Left renal cortex interstitium (tissue), 4 donors: ENCODE data around the gene GLIPR2. TPM values are rescaled to one million over a fixed set of nuclear protein-coding genes. Genes with fewer than 3 reads are reported as not detected.
A peak's percentile ranks its signal among the peaks of the same experiment; 100 is the strongest.
"Not testable (repeated sequence)": the region's sequence is repeated elsewhere in the genome, so short reads cannot be mapped to it uniquely, and the experiment has no call there.

Source experiments
- DNase-seq, 4 donors: peaks; one replicate each; pipeline ENCODE4 v3.0.0-alpha.2; 2013; ENCODE audit warnings: low read depth in 4 of 4, low spot score in 2 of 4, missing footprints in 1 of 4
- polyA plus RNA-seq, 4 donors: library from polyadenylated mRNA; unstranded; fragments of 120-200 nt; gene quantifications; one replicate each; pipeline ENCODE4 v1.2.1, GENCODE V29; 2013; ENCODE audit not compliant: insufficient read length in 4 of 4

Gene GLIPR2
- polyA plus RNA-seq, 4 donors: 37.7 to 44.7 (median 38.9) TPM

DNA sequence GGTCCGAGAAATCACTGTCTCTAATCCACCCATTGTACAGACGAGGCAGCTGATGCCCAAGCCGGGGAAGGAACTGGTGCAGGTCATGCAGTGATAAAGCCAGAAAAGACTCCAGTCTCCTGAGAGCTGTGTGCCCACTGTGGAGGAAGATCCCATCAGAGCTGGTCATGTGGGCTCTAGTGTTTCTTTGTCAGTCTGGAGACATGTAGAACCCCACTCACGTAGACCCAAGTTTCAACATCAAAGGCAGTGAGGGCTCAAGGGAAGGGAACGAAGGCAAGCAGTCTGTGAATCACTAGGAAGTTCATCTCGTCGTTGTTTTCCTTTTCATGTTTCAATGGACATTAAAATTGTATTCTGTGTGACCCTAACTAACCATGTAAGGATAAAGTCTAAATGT, 14.6 kb upstream of the GLIPR2 start:
- DNase-seq: no peak

DNA sequence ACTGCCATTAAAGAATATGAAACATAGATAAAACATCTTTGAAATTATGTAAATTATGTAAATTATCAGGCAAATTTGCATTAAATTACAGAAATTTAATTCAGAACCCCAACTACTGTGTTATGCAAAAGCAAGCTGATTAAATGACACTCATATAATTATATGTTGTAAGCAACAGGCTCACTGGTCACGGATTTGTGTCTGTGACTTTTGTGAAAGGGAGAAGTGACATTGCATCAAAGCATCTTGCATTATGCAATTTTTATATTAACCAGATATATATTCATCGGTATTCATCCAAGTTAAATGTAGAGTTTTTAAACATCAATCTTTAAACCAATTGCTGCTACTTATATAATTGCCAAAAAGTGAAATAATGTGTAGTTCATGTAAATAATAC, 13.0 kb upstream of the GLIPR2 start:
- no peak for DNase-seq

DNA sequence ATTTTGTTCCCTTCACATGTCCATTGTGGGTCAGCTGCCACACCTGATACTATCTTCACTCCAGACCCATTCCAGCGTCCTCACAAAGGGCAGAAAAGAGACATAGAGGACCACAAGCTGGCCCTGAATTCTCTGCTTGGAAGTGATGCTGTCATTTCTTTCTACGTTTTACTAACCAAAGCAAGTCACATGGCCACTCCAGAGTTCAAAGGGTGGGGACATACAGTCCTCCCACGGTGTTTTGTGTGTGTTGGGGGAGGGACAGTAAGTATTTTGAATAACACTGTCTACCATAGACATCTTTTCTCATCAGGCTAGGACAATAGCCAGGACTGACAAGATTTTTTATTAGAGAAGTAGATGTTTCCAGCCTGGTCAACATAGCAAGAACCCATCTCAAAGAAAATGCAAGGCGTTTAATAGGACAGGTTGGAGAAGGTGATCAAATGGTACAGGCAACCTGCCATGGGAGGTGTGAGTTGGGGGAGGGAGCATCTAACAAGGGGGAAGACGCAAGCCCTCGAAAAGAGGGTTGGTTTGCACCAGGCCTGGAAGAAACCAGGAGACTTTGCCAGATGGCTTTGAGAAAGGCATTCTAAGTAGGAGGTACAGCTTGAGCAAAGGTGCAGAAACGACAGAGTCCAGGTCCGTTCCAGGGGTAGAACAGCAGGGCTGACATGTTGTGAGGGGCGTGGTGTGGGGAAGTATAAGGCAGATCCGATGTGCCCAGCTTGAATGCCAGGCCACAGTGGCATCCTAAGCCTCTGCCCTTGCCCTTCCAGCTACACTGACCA, 11.3 kb upstream of the GLIPR2 start:
- no peak for DNase-seq

DNA sequence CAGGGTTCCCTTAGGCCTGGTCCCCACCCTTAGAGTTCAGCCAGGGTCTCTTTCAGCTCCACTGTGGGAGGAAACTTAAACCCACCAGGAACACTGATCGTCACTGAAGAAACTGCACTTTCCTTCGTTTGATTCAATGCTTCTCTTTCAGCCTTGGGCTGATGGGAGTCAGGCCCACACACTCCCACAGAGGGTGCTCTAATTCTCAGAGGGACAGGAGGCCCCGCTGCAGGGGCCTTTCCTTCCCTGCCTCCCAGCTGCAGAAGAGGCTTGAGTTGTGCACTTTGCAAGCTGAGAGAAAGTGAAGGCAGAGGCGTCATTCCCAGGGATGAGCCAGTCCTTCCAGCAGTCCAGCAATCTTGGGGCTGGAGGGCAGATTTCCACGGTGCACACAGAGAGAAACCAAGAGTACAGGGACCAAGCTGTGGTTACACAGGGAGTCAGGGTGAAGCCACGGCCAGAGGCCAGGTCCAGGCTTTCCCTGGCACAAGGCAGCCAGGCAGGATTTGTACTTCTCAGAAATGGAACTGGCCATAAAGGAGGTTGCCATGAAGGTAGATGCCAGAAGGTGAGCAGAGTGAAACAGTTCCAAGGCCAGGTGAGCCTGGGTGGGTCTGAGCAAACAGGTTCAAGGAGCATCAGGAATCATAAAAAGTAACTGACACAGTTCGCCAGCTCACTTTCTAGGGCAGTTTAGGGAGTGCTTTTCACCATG, 10.4 kb upstream of the GLIPR2 start:
- DNase-seq: no peak

DNA sequence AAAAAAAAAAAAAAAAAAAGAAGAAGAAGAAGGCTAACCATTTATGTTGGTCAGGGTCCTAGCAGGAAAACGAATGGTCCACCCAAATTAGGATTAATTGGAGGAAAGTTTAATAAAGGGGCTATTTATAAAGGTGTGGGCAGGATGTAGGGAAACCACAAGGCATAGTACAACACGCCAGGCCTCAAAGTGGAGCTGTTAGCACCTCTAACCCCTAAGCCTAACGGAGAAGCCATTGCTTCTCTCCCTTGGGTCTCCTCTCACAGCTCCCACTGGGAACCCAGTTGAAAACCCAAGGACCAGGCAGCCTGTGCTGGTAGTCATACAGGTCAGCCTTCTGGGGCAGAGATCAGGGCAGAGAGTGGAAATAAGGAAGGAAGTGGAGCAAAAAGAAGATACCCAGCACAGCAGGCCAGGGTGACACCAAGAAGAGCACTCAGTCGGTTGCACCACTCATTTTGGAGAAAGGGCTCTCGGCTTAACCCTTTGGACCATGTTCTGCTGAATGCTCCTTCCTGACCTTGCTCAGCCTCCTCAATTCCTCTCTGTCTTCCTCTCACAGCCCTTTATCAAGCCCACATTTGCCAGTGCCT, 8.8 kb upstream of the GLIPR2 start:
- no peak for DNase-seq

DNA sequence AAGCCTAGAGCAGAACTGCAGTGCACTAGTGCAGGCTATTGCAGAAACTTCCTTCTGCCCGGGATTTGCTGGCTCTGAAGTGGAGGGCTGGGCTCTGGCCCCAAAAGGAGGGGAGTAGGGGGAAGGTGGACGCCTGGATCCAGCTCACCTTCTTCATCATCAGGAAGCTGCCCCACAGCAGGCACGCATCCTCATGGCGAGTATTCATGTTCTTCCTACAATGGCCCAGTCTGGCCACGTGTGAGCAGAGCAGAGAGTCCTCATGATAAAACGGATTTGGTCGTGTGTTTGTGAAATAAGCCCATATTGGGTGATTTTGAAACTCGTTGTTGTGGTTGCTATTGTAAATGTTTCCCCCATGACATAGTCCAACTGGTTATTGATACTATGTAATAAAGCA, 8.2 kb upstream of the GLIPR2 start:
- DNase-seq: no peak

DNA sequence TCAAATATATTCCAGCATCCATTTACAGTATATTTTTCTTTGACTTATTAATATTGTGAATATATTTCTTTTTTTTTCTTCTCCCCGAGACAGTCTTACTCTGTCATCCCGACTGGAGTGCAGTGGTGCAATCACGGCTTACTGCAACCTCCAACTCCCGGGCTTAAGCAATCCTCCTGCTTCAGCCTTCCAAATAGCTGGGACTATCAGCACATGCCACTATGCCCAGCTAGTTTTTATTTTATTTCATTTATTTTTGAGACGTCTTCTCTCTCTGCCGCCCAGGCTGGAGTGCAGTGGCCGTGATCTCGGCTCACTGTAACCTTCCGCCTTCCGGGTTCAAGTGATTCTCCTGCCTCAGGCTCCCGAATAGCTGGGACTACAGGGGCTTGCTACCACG, 7.4 kb upstream of the GLIPR2 start:
- DNase-seq: no peak

DNA sequence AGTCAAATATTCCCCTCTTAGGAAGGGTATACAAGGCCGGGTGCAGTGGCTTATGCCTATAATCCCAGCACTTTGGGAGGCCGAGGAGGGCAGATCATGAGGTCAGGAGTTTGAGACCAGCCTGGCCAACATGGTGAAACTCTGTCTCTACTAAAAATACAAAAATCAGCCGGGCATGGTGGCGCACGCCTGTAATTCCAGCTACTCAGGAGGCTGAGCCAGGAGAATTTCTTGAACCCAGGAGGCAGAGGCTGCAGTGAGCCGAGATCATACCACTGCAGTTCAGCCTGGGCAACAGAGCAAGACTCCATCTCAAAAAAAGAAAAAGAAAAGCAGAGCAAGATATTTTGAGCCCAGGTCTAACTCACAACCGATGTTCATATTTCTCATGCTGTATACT, 4.9 kb upstream of the GLIPR2 start:
- not testable (repeated sequence) for DNase-seq

DNA sequence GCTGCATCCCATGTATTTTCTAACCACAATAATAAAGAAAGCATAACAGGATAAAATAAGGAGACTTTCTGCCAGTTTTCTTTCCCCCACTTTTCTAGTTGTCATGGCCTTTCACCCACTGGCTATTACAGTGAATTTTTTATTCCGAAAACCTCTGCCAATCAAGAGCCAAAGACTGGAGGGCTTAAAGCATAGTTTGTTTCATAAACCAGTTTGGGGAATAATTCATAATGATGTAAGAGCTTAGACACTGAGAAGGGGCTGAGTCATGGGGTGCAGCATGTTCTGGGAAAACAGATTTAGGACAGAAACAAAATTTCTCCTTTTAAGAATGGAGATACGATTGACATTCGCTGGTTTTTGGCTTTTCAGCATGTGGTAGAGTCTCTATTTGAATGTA, 4.4 kb upstream of the GLIPR2 start:
- no peak for DNase-seq

DNA sequence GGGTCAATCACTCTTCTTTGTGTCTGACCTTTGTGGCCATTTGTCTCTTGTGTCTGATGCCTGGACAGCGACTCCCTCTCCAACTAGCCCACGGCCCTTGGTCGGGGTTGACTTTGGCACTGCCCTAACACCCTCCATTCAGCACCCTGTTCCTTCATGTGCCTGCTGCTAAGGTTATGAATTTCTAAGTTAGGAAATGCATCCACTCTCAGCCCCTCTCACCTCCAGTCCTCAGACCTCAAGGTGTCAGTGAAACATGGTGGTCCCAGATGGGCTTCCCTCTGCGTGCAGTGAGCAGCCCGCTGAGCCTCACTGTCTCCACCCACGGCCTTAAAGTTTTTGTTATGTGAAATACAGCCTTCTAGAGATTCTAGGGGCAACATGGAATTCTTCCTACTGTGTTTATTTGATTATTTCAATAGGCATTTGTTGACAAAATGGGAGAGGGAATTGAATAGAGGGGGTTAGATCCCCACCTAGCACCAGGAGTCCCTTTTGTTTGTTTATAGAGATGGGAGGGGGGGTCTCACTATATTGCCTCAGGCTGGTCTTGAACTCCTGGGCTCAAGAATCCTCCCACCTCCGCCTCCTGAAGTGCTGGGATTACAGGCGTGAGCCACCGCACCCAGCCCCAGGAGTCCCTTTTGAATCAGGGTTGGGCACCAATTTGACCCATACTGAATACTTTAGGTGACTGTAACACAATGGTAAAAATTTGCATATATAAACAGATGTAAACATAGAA, 1.6 kb upstream of the GLIPR2 start:
- DNase-seq: no peak

DNA sequence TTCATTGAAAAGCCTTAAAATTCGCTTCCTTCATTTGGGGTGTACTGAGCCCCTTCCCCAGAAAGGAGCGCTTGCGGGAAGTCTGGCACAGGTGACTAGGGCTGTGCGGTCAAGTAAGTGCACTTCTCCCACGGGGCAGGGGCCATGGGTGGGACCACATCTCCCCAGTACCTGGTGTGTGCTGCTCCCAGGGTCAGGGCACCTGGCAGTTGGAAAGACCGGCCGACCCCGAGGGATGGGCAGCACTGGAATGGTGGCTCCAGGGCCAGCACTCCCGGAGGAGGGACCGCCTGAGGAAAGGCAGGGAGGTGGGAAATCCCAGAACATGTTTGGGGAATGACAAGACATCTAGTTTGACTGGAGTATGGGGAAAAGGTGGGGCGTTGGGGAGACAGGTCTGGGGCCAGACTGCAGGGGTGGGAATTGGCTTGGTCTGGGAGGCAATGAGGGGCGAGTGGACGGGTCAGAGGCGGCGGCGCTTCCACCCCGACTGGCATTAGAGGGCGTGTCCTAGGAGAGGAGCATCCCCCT, 727 bp upstream of the GLIPR2 start:
- DNase-seq: no peak

DNA sequence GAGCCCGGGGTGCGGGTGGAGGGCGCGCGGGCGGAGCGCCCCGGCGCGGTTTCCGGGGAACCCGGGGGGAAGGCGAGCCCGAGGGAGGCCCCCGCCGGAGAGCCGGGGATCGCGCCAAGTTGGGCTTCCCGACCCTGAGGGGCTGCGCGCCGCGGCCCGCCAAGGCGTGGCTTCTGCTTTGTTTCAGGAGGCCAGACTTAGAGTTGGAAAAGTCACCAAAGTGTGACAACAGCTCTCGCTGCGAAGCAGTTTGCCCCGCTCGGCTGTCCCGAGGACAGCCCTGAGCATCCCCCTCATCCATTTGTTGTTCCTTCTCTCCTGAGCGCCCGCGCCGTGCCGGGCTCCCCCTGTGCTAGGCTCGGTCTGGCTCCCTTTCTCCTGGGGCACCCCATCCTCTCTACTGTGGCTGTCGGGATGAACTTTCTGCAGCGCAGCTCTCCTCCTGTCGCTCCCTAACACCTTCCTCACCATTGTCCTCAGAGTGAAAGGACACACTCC, 410 bp downstream of the GLIPR2 start:
- peak in 2 of 4 donors; percentile 17 to 35 for DNase-seq

DNA sequence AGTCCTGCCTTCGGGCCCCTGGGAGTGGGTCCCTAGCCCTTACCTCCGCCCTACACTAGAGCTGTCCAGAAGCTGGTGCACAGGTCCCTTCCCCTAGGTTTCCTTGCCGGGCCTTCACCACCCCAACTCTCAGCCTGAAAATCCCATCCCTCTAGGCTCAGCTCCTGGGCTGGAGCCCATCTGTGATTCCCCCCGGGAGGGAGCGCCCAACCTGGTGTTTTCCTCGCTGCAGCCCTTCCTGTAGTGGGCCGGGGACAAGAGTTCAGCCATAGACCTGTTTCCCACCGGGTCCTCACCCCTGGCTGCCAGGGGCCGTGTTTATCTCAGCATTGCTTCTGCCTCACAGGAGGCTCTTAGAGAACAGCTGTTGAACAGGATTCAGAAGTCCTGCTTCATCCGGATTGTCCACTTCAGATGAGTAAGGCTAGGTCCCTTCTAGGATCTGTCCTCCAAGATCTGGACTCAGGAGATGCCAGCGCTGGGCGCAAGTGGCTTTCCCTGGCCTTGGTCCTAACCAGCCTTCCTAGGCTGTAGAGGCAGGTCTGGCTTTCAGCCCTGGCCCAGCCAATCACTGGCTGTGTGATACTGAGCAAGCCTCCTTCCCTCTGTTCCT, 965 bp downstream of the GLIPR2 start:
- peak in 2 of 4 donors; percentile 9 to 16 for DNase-seq

DNA sequence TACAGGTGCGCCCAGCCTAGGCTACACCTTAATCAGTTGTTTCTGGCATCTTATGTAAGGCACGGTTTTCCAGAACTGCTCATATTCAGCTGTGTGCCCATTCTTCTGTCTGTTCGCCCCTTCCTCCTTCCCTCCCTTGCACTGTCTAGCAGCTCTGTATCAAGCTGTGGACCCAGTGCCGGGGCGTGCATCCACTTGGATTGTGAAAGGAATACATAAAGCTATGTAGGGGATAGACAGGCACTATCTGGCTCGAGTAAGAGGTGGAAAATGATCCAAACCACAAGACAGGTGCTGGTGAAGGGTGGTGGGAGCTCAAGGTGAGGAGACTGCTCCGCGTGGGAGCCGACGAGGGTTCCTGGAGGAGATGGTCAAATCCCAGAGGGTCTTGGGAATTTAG, 2.0 kb downstream of the GLIPR2 start:
- DNase-seq: no peak

DNA sequence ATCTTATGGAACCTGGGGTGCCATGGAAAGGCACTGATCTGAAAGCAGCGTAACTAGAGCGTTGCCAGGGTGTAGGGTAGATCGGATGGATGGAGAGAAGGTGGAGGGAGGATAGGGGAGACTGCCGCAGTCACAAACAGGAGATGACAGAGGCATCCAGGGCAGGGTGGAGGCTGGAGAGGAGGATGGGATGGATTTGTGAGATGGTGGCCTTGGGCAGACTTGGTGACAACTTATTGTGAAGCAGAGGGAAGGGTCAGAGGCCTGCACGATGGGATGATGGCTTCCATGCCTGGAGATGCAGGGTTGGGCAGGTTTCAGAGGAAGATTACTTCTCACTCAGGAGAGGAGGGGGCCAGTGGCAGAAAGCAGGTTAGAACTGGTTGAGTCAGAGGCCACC, 2.4 kb downstream of the GLIPR2 start:
- DNase-seq: no peak

DNA sequence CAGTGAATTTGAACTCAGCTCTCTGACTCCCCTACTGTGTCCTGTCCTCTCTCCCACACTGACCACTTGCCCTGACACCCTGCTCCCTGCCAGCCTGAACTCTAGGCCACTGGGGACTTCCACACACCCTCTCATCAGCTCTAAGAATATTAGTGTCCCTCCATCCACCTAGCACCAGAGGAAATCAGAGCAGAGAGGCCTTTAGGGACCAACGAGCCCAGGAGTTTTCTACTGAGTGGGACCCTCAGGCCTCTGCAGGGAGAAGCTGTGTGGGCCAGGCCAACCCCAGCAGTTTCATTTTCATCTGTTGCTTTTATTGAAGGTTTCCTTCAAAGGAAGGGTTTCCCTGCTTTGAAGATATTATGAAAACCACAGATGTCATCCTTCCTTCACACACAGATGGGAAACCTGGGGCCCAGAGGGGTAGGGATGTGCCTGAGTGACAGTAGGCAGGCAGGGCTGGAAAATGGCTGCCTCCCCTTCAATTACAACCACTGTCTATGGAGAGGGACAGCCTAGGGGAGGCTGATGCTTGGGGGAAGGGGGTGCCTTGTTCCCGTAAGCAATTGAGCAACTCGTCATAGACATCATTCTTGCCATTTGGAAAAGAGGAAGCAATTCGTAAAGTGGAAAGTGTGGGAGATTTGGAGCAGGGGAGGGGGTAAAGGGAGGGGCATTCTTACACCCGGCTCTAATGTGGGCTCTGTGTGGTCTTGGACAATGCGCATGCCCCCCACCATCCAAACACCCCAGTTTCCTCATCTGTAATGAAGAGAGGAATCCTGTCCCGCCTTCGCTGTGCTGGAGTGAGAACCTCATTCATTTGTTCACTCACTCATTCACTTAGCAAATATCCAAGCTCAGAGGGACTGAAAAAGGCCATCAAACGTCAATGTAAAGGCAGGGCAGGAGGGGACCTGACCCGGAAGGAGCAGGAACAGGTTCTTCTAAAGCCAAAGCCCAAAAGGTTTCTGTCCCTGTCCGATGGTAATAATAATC, 3.9 kb downstream of the GLIPR2 start:
- DNase-seq: no peak

DNA sequence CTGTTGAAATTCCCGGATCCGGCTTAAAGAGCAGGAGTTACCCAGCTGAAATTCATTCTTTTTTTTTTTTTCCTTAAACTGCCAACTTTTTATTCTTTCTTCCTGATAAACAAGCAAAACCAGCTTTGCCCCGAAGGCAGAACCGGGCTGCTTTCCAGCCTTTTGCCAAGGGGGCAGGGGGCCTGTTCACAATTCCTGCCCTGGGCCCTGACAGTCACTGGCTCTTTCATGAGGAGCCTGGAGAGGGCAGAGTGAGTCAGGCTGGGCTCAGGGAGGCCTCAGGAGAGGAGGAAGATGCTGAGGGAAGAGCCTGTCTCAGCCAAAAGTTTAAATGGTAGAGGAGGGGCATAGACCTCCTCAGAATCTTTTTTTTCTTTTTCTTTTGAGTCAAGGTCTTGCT, 4.8 kb downstream of the GLIPR2 start:
- no peak for DNase-seq

DNA sequence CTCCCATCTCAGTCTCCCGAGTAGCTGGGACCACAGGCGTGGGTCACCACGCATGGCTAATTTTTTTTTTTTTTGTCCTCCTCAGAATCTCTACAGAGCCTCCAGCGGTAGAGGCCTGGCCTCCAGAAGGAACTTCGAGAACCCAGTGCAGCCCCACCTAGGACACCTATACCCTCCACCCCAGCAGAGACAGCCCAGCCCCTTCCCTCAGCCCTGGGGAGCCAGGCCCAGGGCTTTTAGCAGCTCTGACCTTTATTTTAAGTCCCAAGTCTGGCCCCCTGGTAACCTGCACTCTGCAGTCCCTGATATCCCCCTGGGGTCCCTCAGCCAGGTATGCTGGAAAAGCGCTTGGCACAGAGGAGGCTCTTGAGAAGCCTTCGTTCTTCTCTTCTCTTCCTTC, 5.2 kb downstream of the GLIPR2 start:
- DNase-seq: no peak
